Liver (tissue), 9 donors: ENCODE results near the gene MAMDC4. TPM values are rescaled to one million over a fixed set of nuclear protein-coding genes. Genes with fewer than 3 reads are reported as not detected.

Experiments
- DNase-seq: peaks from one replicate; pipeline ENCODE4 v3.0.0-alpha.2; 2017; ENCODE audit warnings: low spot score
- H3K27ac ChIP-seq, 2 donors: one replicate each; pipeline ENCODE4 v1.7.0; 2013; ENCODE audit warnings: inconsistent platforms in 2 of 2, low read length in 2 of 2, control low read depth in 1 of 2, low read depth in 1 of 2, mild to moderate bottlenecking in 1 of 2
- H3K27me3 ChIP-seq, 4 donors: one replicate each; pipeline versions ENCODE4 v1.6.1 to v1.7.0; 2013; ENCODE audit warnings: low read length in 3 of 4, inconsistent platforms in 1 of 4, mild to moderate bottlenecking in 1 of 4, moderate library complexity in 1 of 4; ENCODE audit not compliant: control insufficient read depth in 4 of 4, insufficient read depth in 4 of 4
- H3K36me3 ChIP-seq, 4 donors: one replicate each; pipeline versions ENCODE4 v1.6.1 to v1.7.0; 2013; ENCODE audit warnings: low read length in 3 of 4, mild to moderate bottlenecking in 3 of 4, low read depth in 1 of 4, moderate library complexity in 1 of 4; ENCODE audit not compliant: control insufficient read depth in 4 of 4, insufficient read depth in 3 of 4
- H3K4me1 ChIP-seq, 4 donors: one replicate each; pipeline versions ENCODE4 v1.6.1 to v1.7.0; 2013; ENCODE audit warnings: low read length in 3 of 4, mild to moderate bottlenecking in 3 of 4, moderate library complexity in 1 of 4; ENCODE audit not compliant: control insufficient read depth in 4 of 4, insufficient read depth in 4 of 4
- H3K4me3 ChIP-seq, 3 donors: one replicate each; pipeline versions ENCODE4 v1.6.1 to v1.7.0; 2013; ENCODE audit warnings: low read length in 3 of 3, control low read depth in 1 of 3, low read depth in 1 of 3, mild to moderate bottlenecking in 1 of 3
- H3K9ac ChIP-seq, 2 donors: one replicate each; pipeline ENCODE4 v1.7.0; 2013; ENCODE audit warnings: low read length in 2 of 2, mild to moderate bottlenecking in 2 of 2, moderate library complexity in 2 of 2, control low read depth in 1 of 2, low read depth in 1 of 2
- H3K9me3 ChIP-seq, 4 donors: one replicate each; pipeline versions ENCODE4 v1.6.1 to v1.7.0; 2013; ENCODE audit warnings: low read length in 3 of 4; ENCODE audit not compliant: control insufficient read depth in 4 of 4
- ATF3 ChIP-seq: IDR thresholded peaks from 2 replicates; pipeline ENCODE4 v1.6.1; 2016; ENCODE audit warnings: antibody characterized with exemption
- EGR1 ChIP-seq, 2 donors: IDR thresholded peaks; 2 replicates each; pipeline ENCODE4 v1.6.1; 2016 to 2018; ENCODE audit warnings: antibody characterized with exemption in 2 of 2, low read depth in 2 of 2
- FOXA1 ChIP-seq: IDR thresholded peaks from 2 replicates; pipeline ENCODE4 v1.6.1; 2016; ENCODE audit warnings: antibody characterized with exemption
- HNF4A ChIP-seq, 2 donors: conservative IDR thresholded peaks; 2 replicates each; pipeline ENCODE4 v1.6.1; 2016; ENCODE audit warnings: antibody characterized with exemption in 2 of 2, mild to moderate bottlenecking in 2 of 2
- HNF4G ChIP-seq: IDR thresholded peaks from 2 replicates; pipeline ENCODE4 v1.6.1; 2016; ENCODE audit warnings: antibody characterized with exemption
- JUND ChIP-seq, 2 donors: IDR thresholded peaks; 2 replicates each; pipeline ENCODE4 v1.6.1; 2016; ENCODE audit warnings: antibody characterized with exemption in 2 of 2
- REST ChIP-seq: IDR thresholded peaks from 2 replicates; pipeline ENCODE4 v1.6.1; 2016; ENCODE audit warnings: antibody characterized with exemption, mild to moderate bottlenecking
- SP1 ChIP-seq: IDR thresholded peaks from 2 replicates; pipeline ENCODE4 v1.6.1; 2018; ENCODE audit warnings: antibody characterized with exemption, mild to moderate bottlenecking
- YY1 ChIP-seq: IDR thresholded peaks from 2 replicates; pipeline ENCODE4 v1.6.1; 2016; ENCODE audit warnings: antibody characterized with exemption, mild to moderate bottlenecking
- WGBS: extraction: QIAGEN DNeasy Blood & Tissue Kit; methylation state at CpG from one replicate; pipeline ENCODE4 v1.1.7; 2013; 5-methylcytosine and 5-hydroxymethylcytosine counted together
- polyA plus RNA-seq, 2 donors: library from polyadenylated mRNA; stranded (reverse) in 1 of 2; unstranded in 1 of 2; fragments of 200-250 nt in 1 of 2; fragments of >200 nt in 1 of 2; fragmentation: Nextera tagmentation in 1 of 2; extraction: Ambion mirVana in 1 of 2; gene quantifications; one replicate each; pipeline versions ENCODE4 v1.2.1 to v1.2.3, GENCODE V29; 2013 to 2015
- total RNA-seq, 2 donors: library from RNA; depleted of rRNA; stranded (reverse); fragments of >200 nt; gene quantifications; one replicate each; pipeline ENCODE4 v1.2.3, GENCODE V29; 2014
- donor health status: healthy.
- donor health status: healthy.
- donor health status: healthy.
- donor health status: healthy.
- donor health status: healthy.

Gene MAMDC4
- total and polyA plus RNA-seq, 4 donors: 2.4 to 8.1 (median 3.9) TPM

GRCh38 chr9:136875155-136875554 is 23.0 kb downstream of the MAMDC4 start:
- 89% methylated on average over 6 of the region's 6 CpGs for WGBS
- no peak overlapping the region for H3K9ac ChIP-seq
- no peaks in the 10 kb centered on the region for H3K36me3 ChIP-seq
- DNase-seq: no peak
- no peak overlapping the region for H3K27ac ChIP-seq
- H3K9me3 ChIP-seq: no peaks in the 10 kb centered on the region
- no peaks in the 10 kb centered on the region for H3K27me3 ChIP-seq
- no peaks in the 10 kb centered on the region for H3K4me1 ChIP-seq
- TF ChIP-seq HNF4G: no peak
- no peak for TF ChIP-seq HNF4A (conservative IDR thresholded peaks at IDR 0.05)
- TF ChIP-seq FOXA1: no peak
- no peak overlapping the region for H3K4me3 ChIP-seq

GRCh38 chr9:136876476-136876875 is 24.3 kb downstream of the MAMDC4 start:
- TF ChIP-seq HNF4G (no peak), ATF3 (no peak), FOXA1 (no peak), SP1 (no peak), REST (no peak)
- Histone ChIP-seq H3K4me1 (peaks cover 0 to 2% (median under 1%) of the 10 kb centered on the region in 4 donors), H3K9ac (no peak overlapping the region), H3K9me3 (no peaks in the 10 kb centered on the region), H3K36me3 (no peaks in the 10 kb centered on the region), H3K27me3 (no peaks in the 10 kb centered on the region), H3K27ac (no peak overlapping the region), H3K4me3 (no peak overlapping the region)
- 92% methylated on average over 5 of the region's 5 CpGs for WGBS
- DNase-seq: no peak

- DNase-seq: no peak
- Histone ChIP-seq H3K9ac (no peak overlapping the region), H3K4me1 (peaks cover 8 to 24% (median 14%) of the 10 kb centered on the region in 4 donors), H3K27me3 (no peaks in the 10 kb centered on the region), H3K36me3 (no peaks in the 10 kb centered on the region), H3K9me3 (no peaks in the 10 kb centered on the region), H3K4me3 (no peak overlapping the region), H3K27ac (no peak overlapping the region)
- 84% methylated on average over 11 of the region's 11 CpGs for WGBS
- TF ChIP-seq ATF3 (no peak), EGR1 (IDR thresholded peaks at IDR 0.05; ENCODE audit: low read depth in 2 of 2) (no peak)
These were observed 28.5 kb downstream of the MAMDC4 start for GRCh38 chr9:136880651-136881050.

GRCh38 chr9:136881691-136882108 is 29.6 kb downstream of the MAMDC4 start:
- no peak for DNase-seq
- WGBS: 27% methylated on average over 9 of the region's 9 CpGs
- Histone ChIP-seq H3K9ac (no peak overlapping the region), H3K36me3 (no peaks in the 10 kb centered on the region), H3K27me3 (no peaks in the 10 kb centered on the region), H3K9me3 (no peaks in the 10 kb centered on the region), H3K4me1 (peaks cover 8 to 28% (median 16%) of the 10 kb centered on the region in 4 donors), H3K27ac (peak overlapping the region; percentile 48 to 83), H3K4me3 (no peak overlapping the region)
- TF ChIP-seq YY1: no peak
- TF ChIP-seq SP1: peak; percentile 44
- no peak for TF ChIP-seq HNF4G
- no peak for TF ChIP-seq JUND (IDR thresholded peaks at IDR 0.05)
- no peak for TF ChIP-seq REST
